Heart left ventricle (tissue), 16 donors: ENCODE measurements around the gene HPN. TPM values are rescaled to one million over a fixed set of nuclear protein-coding genes. Genes with fewer than 3 reads are reported as not detected.
"Not testable (repeated sequence)": the region's sequence is repeated elsewhere in the genome, so short reads cannot be mapped to it uniquely, and the experiment has no call there.

ENCODE experiments used
- ATAC-seq, 4 donors: fragments of 200-7000 bp; cut with Tn5 transposase; one replicate each; pipeline ENCODE4 v1.9.1; 2020 to 2022; ENCODE audit warnings: moderate library complexity in 4 of 4, mild to moderate bottlenecking in 3 of 4, moderate number of reproducible peaks in 1 of 4
- DNase-seq, 5 donors: peaks; one replicate each; pipeline ENCODE4 v3.0.0-alpha.2; 2020
- H3K27ac ChIP-seq, 12 donors: fragments of 200-600 bp; sonication (generic) in 4 of 12; one replicate each; pipeline versions ENCODE4 v1.5.0 to v1.8.0; 2016 to 2022; ENCODE audit warnings: mild to moderate bottlenecking in 2 of 12
- H3K27me3 ChIP-seq, 9 donors: fragments of 200-600 bp; sonication (generic) in 2 of 9; one replicate each; pipeline versions ENCODE4 v1.5.1 to v1.8.0; 2016 to 2022; ENCODE audit warnings: mild to moderate bottlenecking in 3 of 9
- H3K36me3 ChIP-seq, 9 donors: fragments of 200-600 bp; sonication (generic) in 2 of 9; one replicate each; pipeline versions ENCODE4 v1.5.0 to v1.8.0; 2018 to 2022; ENCODE audit warnings: mild to moderate bottlenecking in 2 of 9
- H3K4me1 ChIP-seq, 12 donors: fragments of 200-600 bp; sonication (generic) in 4 of 12; one replicate each; pipeline versions ENCODE4 v1.5.0 to v1.8.0; 2016 to 2022; ENCODE audit warnings: mild to moderate bottlenecking in 3 of 12
- H3K4me3 ChIP-seq, 12 donors: fragments of 200-600 bp; sonication (generic) in 4 of 12; one replicate each; pipeline versions ENCODE4 v1.5.0 to v1.8.0; 2017 to 2022; ENCODE audit warnings: mild to moderate bottlenecking in 9 of 12, moderate library complexity in 4 of 12
- H3K9me3 ChIP-seq, 12 donors: fragments of 200-600 bp; sonication (generic) in 4 of 12; one replicate each; pipeline versions ENCODE4 v1.5.0 to v1.8.0; 2016 to 2022; ENCODE audit warnings: mild to moderate bottlenecking in 1 of 12
- POLR2A ChIP-seq, 2 donors: fragments of 450-650 bp; IDR thresholded peaks; one replicate each; pipeline ENCODE4 v1.6.1; 2017; ENCODE audit warnings: antibody characterized with exemption in 2 of 2, mild to moderate bottlenecking in 2 of 2, moderate library complexity in 2 of 2
- WGBS, 4 donors: extraction: QIAGEN DNeasy Blood & Tissue Kit in 2 of 4; methylation state at CpG; one replicate each; pipeline versions ENCODE4 v1.1.5 to v1.1.7; 2013 to 2018; 5-methylcytosine and 5-hydroxymethylcytosine counted together
- intact Hi-C, 10 donors: fragments of 100-400 bp; cut with DNase I; formaldehyde crosslinking; loops; one replicate each; pipeline versions ENCODE4 v1.11.1 to v1.14.2; 2022
- long read RNA-seq, 3 donors: library from polyadenylated mRNA; unstranded; transcript quantifications; one replicate each; pipeline ENCODE4 v2.0.0, GENCODE V29; 2020 to 2021
- polyA plus RNA-seq, 2 donors: library from polyadenylated mRNA; stranded (reverse); fragments of 200-250 nt; gene quantifications; one replicate each; pipeline ENCODE4 v1.2.3, GENCODE V29; 2013
- total RNA-seq, 9 donors: library from RNA; depleted of rRNA in 2 of 9; stranded (reverse); fragments of >200 nt in 2 of 9; fragmentation: NEBNext Ultra II Directional in 3 of 9; extraction: Animal tissue kit (Norgen Biotek cat#: 25700) in 3 of 9; gene quantifications; one replicate each; pipeline versions ENCODE4 v1.1.0 to v1.2.4, GENCODE V29; 2016 to 2023
- TF ChIP-seq, protein P1 (sequence below), 12 donors: fragments of 200-600 bp; sonication (generic) in 4 of 12; IDR thresholded peaks; one replicate each; pipeline versions ENCODE4 v1.5.0 to v1.8.0; 2018 to 2022; ENCODE audit warnings: antibody characterized with exemption in 12 of 12, mild to moderate bottlenecking in 5 of 12
- donor health status: ischemic (EF 13 %, LVEDD 7.1; RV severe dilation, severe dysfunction).
- donor health status: healthy with polysubstance abuse.
- donor health status: DM: no; HTN: yes; CAD: no.
- donor health status: DM: no; HTN: no; CAD: no.
- donor health status: ischemic (EF 25% LVEDD 6.9; RV normal size, moderate dysfunction).
- donor health status: ischemic (EF 25% LVEDD 5.7; RV mildly dilated, moderate dysfunction).
- donor health status: healthy.
- donor health status: DM: yes; HTN: yes; CAD: no.
- donor health status: ischemic (EF 35%, LVEDD 5.7; RV mildly dilated, moderate dysfunction).
- donor health status: nonischemic (EF 11% LVEDD 7.7; RV severe dilation, severe dysfunction).
- donor health status: DM: yes; HTN: yes; CAD: no.
- donor health status: PGD.
- donor health status: ischemic (EF 29% LVEDD 5.4; RV normal size, mild dysfunction).
- donor health status: nonischemic (EF 23%, LVEDD 6.1; RV moderate dilation, normal function).

Gene HPN
- total RNA-seq (10 to 100 TPM in 1 of 9 donors, 1 to 10 TPM in 8; 1.1 to 13.4 (median 3.3) TPM), polyA plus RNA-seq (1 to 10 TPM in 1 of 2 donors, under 1 TPM in 1; 0.80 to 1.4 TPM)
- long read RNA-seq, donor 1, partial matches to known transcripts: 7 of 11 reads
- long read RNA-seq, donor 1, other reads (novel, unspliced or antisense): 4 of 11 reads
- long read RNA-seq, donor 2, partial matches to known transcripts: 17 of 26 reads
- long read RNA-seq, donor 2, other reads (novel, unspliced or antisense): 9 of 26 reads
- long read RNA-seq, donor 3, partial matches to known transcripts: 1 of 3 reads
- long read RNA-seq, donor 3, other reads (novel, unspliced or antisense): 2 of 3 reads

DNA sequence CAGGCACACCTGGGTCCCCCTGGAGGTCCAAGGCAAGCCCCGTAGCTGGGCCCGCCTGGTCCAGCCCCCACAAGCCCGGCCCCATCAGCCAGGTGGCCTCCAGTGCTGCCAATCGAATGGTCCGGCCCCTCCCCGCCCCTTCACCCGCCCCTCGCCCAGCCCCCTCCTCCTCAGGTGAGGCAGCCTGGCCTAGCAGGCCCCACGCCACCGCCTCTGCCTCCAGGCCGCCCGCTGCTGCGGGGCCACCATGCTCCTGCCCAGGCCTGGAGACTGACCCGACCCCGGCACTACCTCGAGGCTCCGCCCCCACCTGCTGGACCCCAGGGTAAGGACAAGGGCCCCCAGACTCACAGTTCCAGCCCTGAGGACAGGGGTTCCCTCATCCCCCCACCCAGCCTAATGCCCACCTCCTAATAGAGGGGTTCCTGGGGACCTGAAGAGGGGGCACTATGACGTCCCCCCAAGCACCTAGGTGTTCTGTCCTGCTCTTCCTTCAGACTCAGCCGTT, at the start of gene HPN:
Gene HPN, plus strand, starts transcription at position 174 of the 508 bp plus-strand sequence. CDS start 786 bp downstream, outside the sequence.
- H3K27ac ChIP-seq: peak within 1 kb of the TSS; percentile 39 to 92 (median 78)
- DNase-seq (no peak), ATAC-seq (peak in 3 of 4 donors; percentile 1 to 17 (median 9))
- peak within 1 kb of the TSS in 10 of 12 donors; percentile 2 to 50 (median 28) for H3K4me3 ChIP-seq
- 56 to 74% (median 67%) methylated on average over 13 to 19 of the region's 19 CpGs for WGBS, 4 donors
- H3K36me3 ChIP-seq: no peaks in the 10 kb centered on the region
- H3K9me3 ChIP-seq: no peaks in the 10 kb centered on the region
- H3K4me1 ChIP-seq: peaks cover 0 to 57% (median 44%) of the 10 kb centered on the region in 12 donors
- no peaks in the 10 kb centered on the region for H3K27me3 ChIP-seq
- TF ChIP-seq, protein P1, sequence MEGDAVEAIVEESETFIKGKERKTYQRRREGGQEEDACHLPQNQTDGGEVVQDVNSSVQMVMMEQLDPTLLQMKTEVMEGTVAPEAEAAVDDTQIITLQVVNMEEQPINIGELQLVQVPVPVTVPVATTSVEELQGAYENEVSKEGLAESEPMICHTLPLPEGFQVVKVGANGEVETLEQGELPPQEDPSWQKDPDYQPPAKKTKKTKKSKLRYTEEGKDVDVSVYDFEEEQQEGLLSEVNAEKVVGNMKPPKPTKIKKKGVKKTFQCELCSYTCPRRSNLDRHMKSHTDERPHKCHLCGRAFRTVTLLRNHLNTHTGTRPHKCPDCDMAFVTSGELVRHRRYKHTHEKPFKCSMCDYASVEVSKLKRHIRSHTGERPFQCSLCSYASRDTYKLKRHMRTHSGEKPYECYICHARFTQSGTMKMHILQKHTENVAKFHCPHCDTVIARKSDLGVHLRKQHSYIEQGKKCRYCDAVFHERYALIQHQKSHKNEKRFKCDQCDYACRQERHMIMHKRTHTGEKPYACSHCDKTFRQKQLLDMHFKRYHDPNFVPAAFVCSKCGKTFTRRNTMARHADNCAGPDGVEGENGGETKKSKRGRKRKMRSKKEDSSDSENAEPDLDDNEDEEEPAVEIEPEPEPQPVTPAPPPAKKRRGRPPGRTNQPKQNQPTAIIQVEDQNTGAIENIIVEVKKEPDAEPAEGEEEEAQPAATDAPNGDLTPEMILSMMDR (IDR thresholded peaks at IDR 0.05): no peak
- no peak for TF ChIP-seq POLR2A (IDR thresholded peaks at IDR 0.05)
- intact Hi-C loops: loop anchor here in 2 of 10 donors (10.0 kb wide), 2 partner anchors 93 to 223 kb away; partner anchors contain the start of genes FXYD1 (in 1 of the 2), LGI4 (in 1 of the 2) and USF2 (in 1 of the 2)

DNA sequence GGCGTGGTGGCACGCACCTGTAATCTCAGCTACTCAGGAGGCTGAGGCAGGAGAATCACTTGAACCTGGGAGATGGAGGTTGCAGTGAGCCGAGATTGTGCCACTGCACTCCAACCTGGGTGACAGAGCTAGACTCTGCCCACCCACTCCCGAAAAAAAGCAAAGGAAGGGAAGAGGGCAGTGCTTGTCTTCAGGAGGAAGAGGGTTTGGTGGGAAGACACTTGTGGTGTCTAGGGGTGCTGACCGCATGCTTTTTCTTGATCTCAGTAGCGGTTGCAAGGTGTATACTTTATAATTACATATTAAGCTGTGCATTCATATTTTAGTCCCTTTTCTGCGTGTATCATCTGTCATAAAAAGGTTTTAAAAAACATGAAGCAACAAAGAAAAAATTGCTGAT, 48.9 kb upstream of the HPN start:
- H3K36me3 ChIP-seq, H3K4me3 ChIP-seq, intact Hi-C loops, H3K27ac ChIP-seq, H3K9me3 ChIP-seq, ATAC-seq, H3K27me3 ChIP-seq, DNase-seq: not testable (repeated sequence)
- WGBS, 4 donors: 88 to 95% (median 92%) methylated on average over 7 of the region's 7 CpGs
- H3K4me1 ChIP-seq: peaks cover 0 to 61% (median 26%) of the 10 kb centered on the region in 12 donors

DNA sequence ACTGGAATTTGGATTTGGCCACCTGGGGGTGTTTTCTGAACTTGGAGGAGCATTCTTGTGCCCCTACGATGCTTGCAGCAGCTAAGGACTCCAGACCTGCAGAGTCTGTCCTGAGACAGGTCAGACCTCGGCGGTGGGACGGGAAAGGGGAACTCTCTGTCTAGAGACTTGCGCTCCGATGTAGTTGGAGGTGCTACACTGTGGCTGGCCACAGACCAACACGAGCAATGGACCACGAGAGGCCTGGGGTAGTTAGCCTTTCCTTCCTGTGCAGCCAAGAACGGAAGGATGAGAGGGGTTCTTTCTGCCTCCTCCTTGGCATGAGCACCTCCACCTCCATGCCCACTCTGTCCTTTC, 47.3 kb upstream of the HPN start:
- ATAC-seq (peak in 1 of 4 donors; percentile 11), DNase-seq (no peak)
- intact Hi-C loops: loop anchor here in 1 of 10 donors (1.0 kb wide), 1 partner anchor 21 kb away; no protein-coding TSS in a partner anchor
- Histone ChIP-seq H3K4me1 (peaks cover 0 to 62% (median 33%) of the 10 kb centered on the region in 12 donors), H3K27me3 (no peaks in the 10 kb centered on the region), H3K9me3 (no peaks in the 10 kb centered on the region), H3K36me3 (no peaks in the 10 kb centered on the region), H3K4me3 (no peak overlapping the region), H3K27ac (peak overlapping the region; percentile 48 to 100 (median 84))
- no peak for TF ChIP-seq POLR2A (IDR thresholded peaks at IDR 0.05)
- TF ChIP-seq, protein P1 (IDR thresholded peaks at IDR 0.05): no peak
- 52 to 74% (median 63%) methylated on average over 9 of the region's 9 CpGs for WGBS, 4 donors

DNA sequence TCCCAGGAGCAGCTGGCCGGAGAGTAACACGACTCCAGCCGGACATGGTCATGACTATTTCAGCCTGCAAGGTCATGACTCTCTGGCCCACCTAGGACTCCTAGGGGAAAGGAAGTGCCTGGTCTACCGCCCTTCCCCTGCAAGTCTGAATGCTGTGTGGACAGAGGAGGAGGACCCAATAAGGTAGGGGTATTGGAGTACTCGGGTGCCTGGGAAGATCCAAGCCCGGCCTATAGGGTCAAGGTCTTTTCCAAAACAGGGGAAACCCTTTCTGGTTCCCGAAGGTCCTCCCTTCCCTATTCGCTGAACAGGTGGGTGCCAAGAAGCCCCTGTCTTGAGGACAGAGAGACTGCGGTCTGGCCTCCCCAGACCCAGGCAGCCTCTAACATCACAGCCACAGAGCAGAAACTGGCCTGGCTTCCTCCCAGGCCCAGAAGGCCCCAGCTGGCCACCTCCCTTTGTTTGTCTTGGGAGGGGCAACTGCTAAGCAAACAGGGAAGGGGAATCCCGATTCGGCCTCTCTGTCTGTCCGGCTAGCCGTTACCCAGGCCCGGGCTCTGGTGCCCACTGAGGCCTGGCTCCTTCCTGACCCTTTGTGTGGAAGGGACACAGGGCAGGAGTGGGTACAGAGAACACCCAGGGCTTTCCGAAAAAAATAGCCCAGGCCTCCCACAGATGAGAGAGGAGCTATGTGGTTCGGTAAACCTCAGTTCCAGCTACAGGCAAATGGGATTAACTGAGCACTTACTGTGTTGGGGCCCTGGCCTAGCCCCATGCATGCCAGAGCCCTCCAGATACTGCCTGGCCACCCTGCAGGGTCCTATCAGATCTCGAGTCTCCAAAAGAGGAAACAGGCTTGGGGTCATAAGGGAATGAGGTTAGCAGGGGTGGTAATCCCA, 46.6 kb upstream of the HPN start:
- H3K36me3 ChIP-seq: no peaks in the 10 kb centered on the region
- H3K4me1 ChIP-seq: peaks cover 0 to 62% (median 38%) of the 10 kb centered on the region in 12 donors
- no peaks in the 10 kb centered on the region for H3K27me3 ChIP-seq
- TF ChIP-seq, protein P1 (IDR thresholded peaks at IDR 0.05): no peak
- TF ChIP-seq POLR2A (IDR thresholded peaks at IDR 0.05): no peak
- peak overlapping the region in 2 of 12 donors; percentile 7 to 14 for H3K4me3 ChIP-seq
- DNase-seq: peak in 3 of 5 donors; percentile 58 to 63 (median 59)
- peak overlapping the region; percentile 48 to 100 (median 84) for H3K27ac ChIP-seq
- peak; percentile 24 to 73 (median 62) for ATAC-seq
- 52 to 61% (median 60%) methylated on average over 12 to 17 of the region's 17 CpGs for WGBS, 4 donors
- H3K9me3 ChIP-seq: no peaks in the 10 kb centered on the region
- intact Hi-C loops: loop anchor here in 1 of 10 donors (1.0 kb wide), 1 partner anchor 22 kb away; no protein-coding TSS in a partner anchor
